DMS153 treated with DMSO at 0.1 percent for 48 hours (cell line): ENCODE data around the gene PTPRN2.

ENCODE experiments used
- DNase-seq: peaks from one replicate; lab custom pipeline; 2025; ENCODE audit not compliant: unreplicated experiment; lab: John Stamatoyannopoulos, UW

The PTPRN2 gene

GRCh38 chr7:157690058-157690832, 897.4 kb downstream of the PTPRN2 start:
- no peak for DNase-seq

- DNase-seq: no peak
Measured at GRCh38 chr7:157689269-157690057, 898.2 kb downstream of the PTPRN2 start.

- DNase-seq: no peak
Measured at GRCh38 chr7:157688533-157689268, 898.9 kb downstream of the PTPRN2 start.

- no peak for DNase-seq
Measured at GRCh38 chr7:157687845-157688532, 899.6 kb downstream of the PTPRN2 start.

GRCh38 chr7:157687158-157687557, 900.5 kb downstream of the PTPRN2 start:
- no peak for DNase-seq

GRCh38 chr7:157686285-157686894, 901.2 kb downstream of the PTPRN2 start:
- DNase-seq: no peak

- no peak for DNase-seq
Measured at GRCh38 chr7:157685430-157686284, 902.0 kb downstream of the PTPRN2 start.

GRCh38 chr7:157684909-157685429, 902.7 kb downstream of the PTPRN2 start:
- DNase-seq: no peak

GRCh38 chr7:157684157-157684908, 903.3 kb downstream of the PTPRN2 start:
- no peak for DNase-seq

GRCh38 chr7:157683747-157684156, 903.9 kb downstream of the PTPRN2 start:
- no peak for DNase-seq

- DNase-seq: no peak
Measured at GRCh38 chr7:157682946-157683746, 904.5 kb downstream of the PTPRN2 start.

GRCh38 chr7:157682064-157682945, 905.3 kb downstream of the PTPRN2 start:
- DNase-seq: no peak

- no peak for DNase-seq
Measured at GRCh38 chr7:157679607-157680006, 908.0 kb downstream of the PTPRN2 start.

GRCh38 chr7:157678501-157678900, 909.1 kb downstream of the PTPRN2 start:
- no peak for DNase-seq

GRCh38 chr7:157676456-157677255, 911.0 kb downstream of the PTPRN2 start:
- no peak for DNase-seq

- no peak for DNase-seq
Measured at GRCh38 chr7:157676001-157676400, 911.6 kb downstream of the PTPRN2 start.
